K562 (cell line): ENCODE data around the gene NEK3. TPM values are rescaled to one million over a fixed set of nuclear protein-coding genes. Genes with fewer than 3 reads are reported as not detected.

Experiments
- ARHGAP35 ChIP-seq: fragments of 450-650 bp; IDR thresholded peaks from 2 replicates; pipeline ENCODE4 v1.6.1; 2018; ENCODE audit not compliant: partially characterized antibody
- CXXC5 ChIP-seq: fragments of 250-450 bp; sonication (Bioruptor Pico); IDR thresholded peaks from 2 replicates; pipeline ENCODE4 v1.8.0; 2022; ENCODE audit warnings: inconsistent platforms, mild to moderate bottlenecking, moderate library complexity
- ETS2 ChIP-seq: IDR thresholded peaks from 2 replicates; pipeline ENCODE4 v1.6.1; 2016; ENCODE audit warnings: borderline replicate concordance, missing genetic modification characterization, mild to moderate bottlenecking, moderate library complexity, missing compliant biosample characterization; ENCODE audit not compliant: poor library complexity, severe bottlenecking
- FOXA3 ChIP-seq, 2 experiments: fragments of 450-650 bp in 1 of 2; sonication (generic) in 1 of 2; formaldehyde crosslinking; IDR thresholded peaks in 1 of 2; conservative IDR thresholded peaks in 1 of 2; 2 replicates each; pipeline versions ENCODE4 v1.4.0 to v1.8.0; 2020 to 2022; ENCODE audit warnings: mild to moderate bottlenecking in 2 of 2, missing genetic modification reagents in 1 of 2
- HDAC3 ChIP-seq: fragments of 450-650 bp; IDR thresholded peaks from 2 replicates; pipeline ENCODE4 v1.6.1; 2018; ENCODE audit warnings: borderline replicate concordance, mild to moderate bottlenecking, moderate library complexity; ENCODE audit not compliant: partially characterized antibody
- KDM5B ChIP-seq: fragments of 200-600 bp; sonication (generic); IDR thresholded peaks from 2 replicates; pipeline ENCODE4 v1.6.1; 2012; ENCODE audit warnings: low read depth, mild to moderate bottlenecking, moderate library complexity, low read length, control low read depth, inconsistent platforms; ENCODE audit not compliant: insufficient replicate concordance
- MBD2 ChIP-seq: sonication (generic); IDR thresholded peaks from 2 replicates; pipeline ENCODE4 v1.6.1; 2016; ENCODE audit warnings: low read depth, borderline replicate concordance
- TOE1 ChIP-seq, 2 experiments: fragments of 450-650 bp in 1 of 2; sonication (generic) in 1 of 2; formaldehyde crosslinking in 1 of 2; IDR thresholded peaks; 2 replicates each; pipeline versions ENCODE4 v1.7.1 to v1.8.0; 2016 to 2022; ENCODE audit warnings: borderline replicate concordance in 2 of 2, mild to moderate bottlenecking in 2 of 2, antibody characterized with exemption in 1 of 2, inconsistent platforms in 1 of 2, low read depth in 1 of 2, missing genetic modification reagents in 1 of 2, moderate library complexity in 1 of 2
- U2AF2 ChIP-seq: fragments of 200-400 bp; formaldehyde crosslinking; optimal IDR thresholded peaks from 2 replicates; pipeline ENCODE3; 2017; ENCODE audit warnings: low read depth, mild to moderate bottlenecking, low read length
- ZNF431 ChIP-seq: sonication (generic); formaldehyde crosslinking; IDR thresholded peaks from 2 replicates; pipeline ENCODE4 v1.8.0; 2022; ENCODE audit warnings: mild to moderate bottlenecking, missing genetic modification reagents
- ZNF668 ChIP-seq: fragments of 250-450 bp; sonication (Bioruptor Pico); IDR thresholded peaks from 2 replicates; pipeline ENCODE4 v1.8.0; 2022; ENCODE audit warnings: mild to moderate bottlenecking, inconsistent platforms
- polyA plus RNA-seq, 8 experiments: library from polyadenylated mRNA; depleted of rRNA in 4 of 8; stranded (reverse) in 5 of 8; unstranded in 3 of 8; fragments of >200 nt; fragmentation: Nextera tagmentation in 2 of 8; fragmentation: Illumina TruSeq in 1 of 8; extraction: Ambion mirVana in 2 of 8; extraction: Trizol in 1 of 8; gene quantifications; 2 replicates each; pipeline versions ENCODE4 v1.2.1 to v1.2.3, GENCODE V29; 2011 to 2014; ENCODE audit warnings: inconsistent platforms in 1 of 8, missing spikeins in 1 of 8
- total RNA-seq, 7 experiments: library from RNA; depleted of rRNA in 6 of 7; stranded (reverse); fragments of >200 nt in 6 of 7; fragmentation: Illumina TruSeq in 2 of 7; extraction: Trizol in 2 of 7; gene quantifications; 2 replicates each; pipeline versions ENCODE4 v1.2.1 to v1.2.3, GENCODE V29; 2011 to 2021; ENCODE audit warnings: low replicate concordance in 1 of 7
- TF ChIP-seq, protein P1 (sequence below): fragments of 250-450 bp; sonication (Bioruptor Pico); IDR thresholded peaks from 2 replicates; pipeline ENCODE4 v1.4.0; 2020
- TF ChIP-seq, protein P2 (sequence below), 2 experiments: fragments of 150-350 bp in 1 of 2; IDR thresholded peaks; 2 replicates each; pipeline ENCODE4 v1.6.1; 2012 to 2016; ENCODE audit warnings: low read depth in 2 of 2, low read length in 2 of 2, mild to moderate bottlenecking in 1 of 2, moderate library complexity in 1 of 2
- TF ChIP-seq, protein P3 (sequence below): sonication (generic); formaldehyde crosslinking; IDR thresholded peaks from 2 replicates; pipeline ENCODE4 v1.8.1; 2023; ENCODE audit warnings: mild to moderate bottlenecking, missing genetic modification reagents, moderate library complexity

NEK3 gene
- total and polyA plus RNA-seq, 9 of the 15 experiments (the other 6 are each of a cell fraction or from before 2014, with no cell fraction given) = 6.2 to 11.0 (median 9.3) TPM

DNA sequence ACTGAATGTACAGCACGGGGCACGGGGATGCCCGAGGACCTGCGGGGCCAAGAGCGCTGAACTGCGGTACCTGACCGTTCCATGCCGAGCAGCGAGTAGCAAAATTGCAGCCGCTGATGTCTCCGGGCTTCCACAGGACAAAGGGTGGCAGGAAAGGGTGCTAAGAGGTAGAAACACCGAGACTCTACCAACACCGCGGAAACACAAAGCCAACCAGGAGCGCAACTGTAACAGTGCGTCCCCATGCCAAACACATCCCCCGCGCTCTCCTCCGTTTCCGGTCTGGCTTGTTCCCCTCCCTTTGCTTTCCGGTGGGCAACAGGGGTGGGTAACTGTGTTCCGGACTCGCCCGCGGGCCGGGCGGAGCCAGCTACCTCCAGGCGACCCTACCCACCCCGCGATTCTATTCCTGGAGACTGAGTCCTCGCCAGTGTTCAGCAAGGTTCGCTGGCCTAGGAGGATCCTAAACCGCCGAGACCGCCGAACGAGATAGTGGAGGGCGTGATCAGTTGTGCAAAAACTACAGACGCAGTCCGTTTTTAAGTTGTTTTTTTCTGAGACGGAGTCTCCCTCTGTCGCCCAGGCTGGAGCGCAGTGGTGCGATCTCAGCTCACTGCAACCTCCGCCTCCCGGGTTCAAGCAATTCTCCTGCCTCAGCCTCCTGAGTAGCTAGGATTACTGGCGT, 34.9 kb upstream of the NEK3 start (continued):
- TF ChIP-seq, protein P1, sequence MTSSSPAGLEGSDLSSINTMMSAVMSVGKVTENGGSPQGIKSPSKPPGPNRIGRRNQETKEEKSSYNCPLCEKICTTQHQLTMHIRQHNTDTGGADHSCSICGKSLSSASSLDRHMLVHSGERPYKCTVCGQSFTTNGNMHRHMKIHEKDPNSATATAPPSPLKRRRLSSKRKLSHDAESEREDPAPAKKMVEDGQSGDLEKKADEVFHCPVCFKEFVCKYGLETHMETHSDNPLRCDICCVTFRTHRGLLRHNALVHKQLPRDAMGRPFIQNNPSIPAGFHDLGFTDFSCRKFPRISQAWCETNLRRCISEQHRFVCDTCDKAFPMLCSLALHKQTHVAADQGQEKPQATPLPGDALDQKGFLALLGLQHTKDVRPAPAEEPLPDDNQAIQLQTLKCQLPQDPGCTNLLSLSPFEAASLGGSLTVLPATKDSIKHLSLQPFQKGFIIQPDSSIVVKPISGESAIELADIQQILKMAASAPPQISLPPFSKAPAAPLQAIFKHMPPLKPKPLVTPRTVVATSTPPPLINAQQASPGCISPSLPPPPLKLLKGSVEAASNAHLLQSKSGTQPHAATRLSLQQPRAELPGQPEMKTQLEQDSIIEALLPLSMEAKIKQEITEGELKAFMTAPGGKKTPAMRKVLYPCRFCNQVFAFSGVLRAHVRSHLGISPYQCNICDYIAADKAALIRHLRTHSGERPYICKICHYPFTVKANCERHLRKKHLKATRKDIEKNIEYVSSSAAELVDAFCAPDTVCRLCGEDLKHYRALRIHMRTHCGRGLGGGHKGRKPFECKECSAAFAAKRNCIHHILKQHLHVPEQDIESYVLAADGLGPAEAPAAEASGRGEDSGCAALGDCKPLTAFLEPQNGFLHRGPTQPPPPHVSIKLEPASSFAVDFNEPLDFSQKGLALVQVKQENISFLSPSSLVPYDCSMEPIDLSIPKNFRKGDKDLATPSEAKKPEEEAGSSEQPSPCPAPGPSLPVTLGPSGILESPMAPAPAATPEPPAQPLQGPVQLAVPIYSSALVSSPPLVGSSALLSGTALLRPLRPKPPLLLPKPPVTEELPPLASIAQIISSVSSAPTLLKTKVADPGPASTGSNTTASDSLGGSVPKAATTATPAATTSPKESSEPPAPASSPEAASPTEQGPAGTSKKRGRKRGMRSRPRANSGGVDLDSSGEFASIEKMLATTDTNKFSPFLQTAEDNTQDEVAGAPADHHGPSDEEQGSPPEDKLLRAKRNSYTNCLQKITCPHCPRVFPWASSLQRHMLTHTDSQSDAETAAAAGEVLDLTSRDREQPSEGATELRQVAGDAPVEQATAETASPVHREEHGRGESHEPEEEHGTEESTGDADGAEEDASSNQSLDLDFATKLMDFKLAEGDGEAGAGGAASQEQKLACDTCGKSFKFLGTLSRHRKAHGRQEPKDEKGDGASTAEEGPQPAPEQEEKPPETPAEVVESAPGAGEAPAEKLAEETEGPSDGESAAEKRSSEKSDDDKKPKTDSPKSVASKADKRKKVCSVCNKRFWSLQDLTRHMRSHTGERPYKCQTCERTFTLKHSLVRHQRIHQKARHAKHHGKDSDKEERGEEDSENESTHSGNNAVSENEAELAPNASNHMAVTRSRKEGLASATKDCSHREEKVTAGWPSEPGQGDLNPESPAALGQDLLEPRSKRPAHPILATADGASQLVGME (CRISPR knock-in tag) = no peak
- TF ChIP-seq ZNF668 (CRISPR knock-in tag) = no peak
- peak; percentile 65 for TF ChIP-seq TOE1 (IDR thresholded peaks at IDR 0.05; ENCODE audit: borderline replicate concordance)
- no peak for TF ChIP-seq TOE1 (CRISPR knock-in tag; IDR thresholded peaks at IDR 0.05; ENCODE audit: borderline replicate concordance, low read depth)
- peak; percentile 94 for TF ChIP-seq KDM5B
- peak; percentile 48; the same call in 1 of the 2 replicates for TF ChIP-seq ZNF431
- TF ChIP-seq CXXC5 (CRISPR knock-in tag) = peak; percentile 65
- TF ChIP-seq, protein P2, sequence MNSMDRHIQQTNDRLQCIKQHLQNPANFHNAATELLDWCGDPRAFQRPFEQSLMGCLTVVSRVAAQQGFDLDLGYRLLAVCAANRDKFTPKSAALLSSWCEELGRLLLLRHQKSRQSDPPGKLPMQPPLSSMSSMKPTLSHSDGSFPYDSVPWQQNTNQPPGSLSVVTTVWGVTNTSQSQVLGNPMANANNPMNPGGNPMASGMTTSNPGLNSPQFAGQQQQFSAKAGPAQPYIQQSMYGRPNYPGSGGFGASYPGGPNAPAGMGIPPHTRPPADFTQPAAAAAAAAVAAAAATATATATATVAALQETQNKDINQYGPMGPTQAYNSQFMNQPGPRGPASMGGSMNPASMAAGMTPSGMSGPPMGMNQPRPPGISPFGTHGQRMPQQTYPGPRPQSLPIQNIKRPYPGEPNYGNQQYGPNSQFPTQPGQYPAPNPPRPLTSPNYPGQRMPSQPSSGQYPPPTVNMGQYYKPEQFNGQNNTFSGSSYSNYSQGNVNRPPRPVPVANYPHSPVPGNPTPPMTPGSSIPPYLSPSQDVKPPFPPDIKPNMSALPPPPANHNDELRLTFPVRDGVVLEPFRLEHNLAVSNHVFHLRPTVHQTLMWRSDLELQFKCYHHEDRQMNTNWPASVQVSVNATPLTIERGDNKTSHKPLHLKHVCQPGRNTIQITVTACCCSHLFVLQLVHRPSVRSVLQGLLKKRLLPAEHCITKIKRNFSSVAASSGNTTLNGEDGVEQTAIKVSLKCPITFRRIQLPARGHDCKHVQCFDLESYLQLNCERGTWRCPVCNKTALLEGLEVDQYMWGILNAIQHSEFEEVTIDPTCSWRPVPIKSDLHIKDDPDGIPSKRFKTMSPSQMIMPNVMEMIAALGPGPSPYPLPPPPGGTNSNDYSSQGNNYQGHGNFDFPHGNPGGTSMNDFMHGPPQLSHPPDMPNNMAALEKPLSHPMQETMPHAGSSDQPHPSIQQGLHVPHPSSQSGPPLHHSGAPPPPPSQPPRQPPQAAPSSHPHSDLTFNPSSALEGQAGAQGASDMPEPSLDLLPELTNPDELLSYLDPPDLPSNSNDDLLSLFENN (IDR thresholded peaks at IDR 0.05; ENCODE audit: low read depth in 2 of 2, low read length in 2 of 2) = peak in 1 of 2 experiments; percentile 60; a peak in 1 of 4 replicates
- peak; percentile 29 for TF ChIP-seq HDAC3
- TF ChIP-seq MBD2 = peak; percentile 64; the same call in 1 of the 2 replicates
- peak; percentile 25 to 86; a peak in 2 of 4 replicates for TF ChIP-seq FOXA3 (CRISPR knock-in tag; conservative IDR thresholded peaks at IDR 0.05 in 1 of 2, IDR thresholded peaks at IDR 0.05 in 1 of 2)
- TF ChIP-seq ETS2 (tag) = no peak
- TF ChIP-seq, protein P3, sequence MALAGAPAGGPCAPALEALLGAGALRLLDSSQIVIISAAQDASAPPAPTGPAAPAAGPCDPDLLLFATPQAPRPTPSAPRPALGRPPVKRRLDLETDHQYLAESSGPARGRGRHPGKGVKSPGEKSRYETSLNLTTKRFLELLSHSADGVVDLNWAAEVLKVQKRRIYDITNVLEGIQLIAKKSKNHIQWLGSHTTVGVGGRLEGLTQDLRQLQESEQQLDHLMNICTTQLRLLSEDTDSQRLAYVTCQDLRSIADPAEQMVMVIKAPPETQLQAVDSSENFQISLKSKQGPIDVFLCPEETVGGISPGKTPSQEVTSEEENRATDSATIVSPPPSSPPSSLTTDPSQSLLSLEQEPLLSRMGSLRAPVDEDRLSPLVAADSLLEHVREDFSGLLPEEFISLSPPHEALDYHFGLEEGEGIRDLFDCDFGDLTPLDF (CRISPR knock-in tag) = 0 out of 2 replicates have a peak, but pooled peaks have one; percentile 41
- TF ChIP-seq ARHGAP35 = no peak
- no peak for TF ChIP-seq U2AF2
